Measurements from ENCODE around the gene RAB38. TPM values are rescaled to one million over a fixed set of nuclear protein-coding genes. Genes with fewer than 3 reads are reported as not detected.

The RAB38 gene
- total RNA-seq, 1 experiment from 2014 or later, result 12.7 TPM

DNA sequence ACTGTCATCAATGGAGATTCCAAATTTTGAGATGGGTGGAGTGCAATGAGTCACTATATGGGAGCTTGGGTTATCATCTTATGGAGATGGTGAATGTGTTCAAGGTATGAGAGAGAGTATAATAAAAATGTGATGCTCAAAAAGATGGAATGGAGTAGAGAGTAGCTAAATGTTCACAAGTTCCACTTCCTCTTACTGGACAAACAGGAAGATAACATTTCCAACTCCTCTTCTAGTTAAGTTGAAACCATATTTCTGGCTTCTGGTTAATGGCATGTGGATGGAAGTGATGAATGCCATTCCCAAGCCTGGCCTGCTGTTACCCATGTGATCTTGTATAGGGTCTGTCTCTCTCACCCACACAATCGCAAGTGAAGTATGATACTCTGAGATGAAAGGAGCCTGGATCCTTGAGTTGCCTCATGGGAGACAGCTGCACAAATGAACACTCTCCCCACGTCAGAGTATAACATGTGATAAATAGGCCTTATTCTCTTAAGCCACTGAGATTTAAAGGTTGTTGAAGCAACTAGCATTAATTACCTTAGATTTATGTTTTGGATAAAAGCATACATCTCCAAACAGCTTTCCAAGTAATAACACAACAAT, 111.0 kb downstream of the RAB38 start:
- Histone ChIP-seq H3K9me3 (ENCODE audit: insufficient read depth, low read depth) (no peaks in the 10 kb centered on the region), H2AFZ (no peak overlapping the region), H3K4me3 (no peak overlapping the region), H3K79me2 (ENCODE audit: low read depth) (no peaks in the 10 kb centered on the region), H3F3A (ENCODE audit: insufficient read depth, low read depth) (no peaks in the 10 kb centered on the region), H3K27me3 (ENCODE audit: insufficient read depth, low read depth) (no peaks in the 10 kb centered on the region), H3K4me2 (no peak overlapping the region), H3K9me2 (ENCODE audit: insufficient read depth) (peaks cover 7% of the 10 kb centered on the region; the same call in 1 of the 2 replicates), H3K27ac (no peak overlapping the region), H3K4me1 (replicated peaks; ENCODE audit: insufficient read depth) (no peaks in the 10 kb centered on the region), H3K36me3 (ENCODE audit: low read depth) (no peaks in the 10 kb centered on the region), H4K20me1 (ENCODE audit: insufficient read depth) (no peaks in the 10 kb centered on the region)
- DNase-seq, result no peak
- POLR2A ChIA-PET (ENCODE audit: unreplicated experiment), result interaction anchor here (0.6 kb wide), 1 partner anchor 10 kb away, joined by 3 read pairs; no protein-coding TSS in a partner anchor
- CTCF ChIA-PET, result no interaction called here
- TF ChIP-seq, protein P1, sequence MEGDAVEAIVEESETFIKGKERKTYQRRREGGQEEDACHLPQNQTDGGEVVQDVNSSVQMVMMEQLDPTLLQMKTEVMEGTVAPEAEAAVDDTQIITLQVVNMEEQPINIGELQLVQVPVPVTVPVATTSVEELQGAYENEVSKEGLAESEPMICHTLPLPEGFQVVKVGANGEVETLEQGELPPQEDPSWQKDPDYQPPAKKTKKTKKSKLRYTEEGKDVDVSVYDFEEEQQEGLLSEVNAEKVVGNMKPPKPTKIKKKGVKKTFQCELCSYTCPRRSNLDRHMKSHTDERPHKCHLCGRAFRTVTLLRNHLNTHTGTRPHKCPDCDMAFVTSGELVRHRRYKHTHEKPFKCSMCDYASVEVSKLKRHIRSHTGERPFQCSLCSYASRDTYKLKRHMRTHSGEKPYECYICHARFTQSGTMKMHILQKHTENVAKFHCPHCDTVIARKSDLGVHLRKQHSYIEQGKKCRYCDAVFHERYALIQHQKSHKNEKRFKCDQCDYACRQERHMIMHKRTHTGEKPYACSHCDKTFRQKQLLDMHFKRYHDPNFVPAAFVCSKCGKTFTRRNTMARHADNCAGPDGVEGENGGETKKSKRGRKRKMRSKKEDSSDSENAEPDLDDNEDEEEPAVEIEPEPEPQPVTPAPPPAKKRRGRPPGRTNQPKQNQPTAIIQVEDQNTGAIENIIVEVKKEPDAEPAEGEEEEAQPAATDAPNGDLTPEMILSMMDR (conservative IDR thresholded peaks at IDR 0.05), result no peak
- TF ChIP-seq EZH2 (IDR thresholded peaks at IDR 0.05; ENCODE audit: low read depth), result no peak
- BruUV-seq (replicated peaks), result no TSS peak
- intact Hi-C loops (cut with micrococcal nuclease; ENCODE audit: unreplicated experiment), result no loop called here

Small RNA genes within 50 kb of the gene (microRNA-seq; reads per million reads assigned to microRNA genes)
- gene MIR3166 (ENCODE audit: borderline number of aligned reads, borderline replicate concordance), result not detected

Other genes starting within 250 kb of the RAB38 start
- 119 and 124 TPM in 2 replicates for gene CTSC, start 162.3 kb upstream of the RAB38 start, total RNA-seq (2021)